Subcutaneous adipose tissue (tissue), 4 donors: ENCODE data around the gene NEGR1. TPM values are rescaled to one million over a fixed set of nuclear protein-coding genes. Genes with fewer than 3 reads are reported as not detected.

Experiments
- total RNA-seq, 4 donors: library from RNA; depleted of rRNA; stranded (reverse); fragments of >200 nt; gene quantifications; one replicate each; pipeline ENCODE4 v1.1.0, GENCODE V29; 2016
- TF ChIP-seq, protein P1 (sequence below): fragments of 450-650 bp; IDR thresholded peaks from one replicate; pipeline ENCODE4 v1.5.1; 2016; ENCODE audit warnings: low read depth, mild to moderate bottlenecking, control low read depth, antibody characterized with exemption, moderate library complexity

NEGR1 gene
- total RNA-seq, 4 donors from 2014 or later, result 18.6 to 42.9 (median 35.3) TPM

DNA sequence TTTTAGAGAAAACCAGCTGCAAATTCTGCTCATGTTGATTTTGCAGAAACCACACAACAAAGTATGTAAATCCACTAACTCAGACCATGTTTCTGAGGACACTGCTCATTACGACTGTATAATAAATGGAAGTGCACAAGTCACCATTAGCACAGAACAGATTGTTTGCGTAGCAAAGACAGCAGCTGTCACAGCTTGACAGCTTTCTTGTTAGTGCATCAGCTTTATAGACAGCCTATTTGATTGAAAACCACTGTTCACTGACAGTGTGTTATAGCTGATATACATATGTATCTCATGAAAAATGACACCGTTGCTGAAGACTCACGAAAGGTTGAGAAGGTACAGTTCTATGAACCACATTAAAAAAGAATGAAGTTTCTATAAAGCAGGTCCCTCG is 641.3 kb downstream of the NEGR1 start:
- TF ChIP-seq, protein P1, sequence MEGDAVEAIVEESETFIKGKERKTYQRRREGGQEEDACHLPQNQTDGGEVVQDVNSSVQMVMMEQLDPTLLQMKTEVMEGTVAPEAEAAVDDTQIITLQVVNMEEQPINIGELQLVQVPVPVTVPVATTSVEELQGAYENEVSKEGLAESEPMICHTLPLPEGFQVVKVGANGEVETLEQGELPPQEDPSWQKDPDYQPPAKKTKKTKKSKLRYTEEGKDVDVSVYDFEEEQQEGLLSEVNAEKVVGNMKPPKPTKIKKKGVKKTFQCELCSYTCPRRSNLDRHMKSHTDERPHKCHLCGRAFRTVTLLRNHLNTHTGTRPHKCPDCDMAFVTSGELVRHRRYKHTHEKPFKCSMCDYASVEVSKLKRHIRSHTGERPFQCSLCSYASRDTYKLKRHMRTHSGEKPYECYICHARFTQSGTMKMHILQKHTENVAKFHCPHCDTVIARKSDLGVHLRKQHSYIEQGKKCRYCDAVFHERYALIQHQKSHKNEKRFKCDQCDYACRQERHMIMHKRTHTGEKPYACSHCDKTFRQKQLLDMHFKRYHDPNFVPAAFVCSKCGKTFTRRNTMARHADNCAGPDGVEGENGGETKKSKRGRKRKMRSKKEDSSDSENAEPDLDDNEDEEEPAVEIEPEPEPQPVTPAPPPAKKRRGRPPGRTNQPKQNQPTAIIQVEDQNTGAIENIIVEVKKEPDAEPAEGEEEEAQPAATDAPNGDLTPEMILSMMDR, result no peak

DNA sequence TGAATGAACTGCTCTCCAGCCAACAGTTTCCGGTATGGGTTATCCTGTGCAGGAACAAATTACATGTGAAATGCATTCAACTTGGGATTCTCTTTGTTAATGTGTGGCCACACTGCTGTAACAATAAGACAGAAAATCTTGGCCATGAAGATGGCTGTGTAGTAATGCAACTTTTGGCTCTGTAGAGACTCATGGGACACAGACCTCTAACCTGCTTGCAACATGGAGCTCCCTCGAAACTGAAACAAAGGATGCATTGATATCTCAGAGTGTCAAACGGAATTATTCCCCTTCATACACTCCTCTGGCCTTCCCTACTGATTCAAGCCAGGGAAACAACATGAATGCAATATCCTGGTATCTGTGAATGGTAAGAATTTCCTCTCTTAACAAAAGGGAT is 642.2 kb downstream of the NEGR1 start:
- TF ChIP-seq, protein P1, result no peak

DNA sequence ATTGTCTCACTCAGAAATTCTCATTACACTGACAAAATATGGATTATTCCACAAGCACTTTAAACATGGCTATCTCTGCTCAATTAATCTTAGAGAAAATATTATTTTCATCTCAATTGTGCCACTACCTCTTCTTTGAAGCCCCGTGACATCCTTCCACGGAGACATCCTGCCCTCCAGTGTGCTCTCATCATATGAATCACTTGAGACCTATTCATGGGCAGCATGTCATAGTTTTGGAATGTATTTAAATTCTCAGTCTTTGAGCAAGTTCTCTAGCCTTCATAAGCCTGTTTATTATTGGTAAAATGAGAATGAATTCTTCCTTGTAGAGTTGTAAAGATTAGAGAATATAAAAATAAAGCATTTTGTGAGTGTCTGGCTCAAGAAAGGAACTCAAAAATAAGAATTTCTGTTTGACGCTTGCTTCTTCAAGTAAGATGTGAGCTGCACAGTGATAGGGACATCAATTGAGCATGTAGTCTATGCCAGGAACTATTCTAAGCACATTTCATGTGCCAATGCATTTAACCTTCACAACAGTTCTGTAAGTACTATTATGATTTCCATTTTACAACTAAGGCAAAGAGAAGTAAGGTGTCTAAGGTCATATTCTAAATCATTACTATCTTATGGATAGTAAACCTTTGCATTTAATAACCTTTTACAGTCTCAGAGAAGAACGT is 644.1 kb downstream of the NEGR1 start:
- TF ChIP-seq, protein P1, result no peak

DNA sequence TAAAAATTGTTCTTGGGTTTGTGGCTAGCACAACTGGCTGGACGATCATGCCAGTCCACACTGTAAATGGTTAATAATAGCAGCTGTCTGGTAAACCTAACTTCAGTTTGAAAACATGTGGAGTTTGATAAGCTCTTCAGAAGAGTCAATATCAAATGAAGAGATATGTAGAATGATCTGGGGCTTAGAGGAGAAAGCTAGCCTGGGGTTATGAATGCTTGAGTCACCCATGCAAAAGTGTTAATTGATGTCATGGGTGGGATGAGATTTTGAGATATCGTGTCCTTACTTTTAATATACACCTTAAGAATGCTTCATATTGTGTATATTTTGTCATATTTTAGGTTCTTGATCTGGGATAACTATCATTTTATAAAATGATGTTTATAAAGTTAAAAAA is 646.8 kb downstream of the NEGR1 start:
- TF ChIP-seq, protein P1, result no peak

DNA sequence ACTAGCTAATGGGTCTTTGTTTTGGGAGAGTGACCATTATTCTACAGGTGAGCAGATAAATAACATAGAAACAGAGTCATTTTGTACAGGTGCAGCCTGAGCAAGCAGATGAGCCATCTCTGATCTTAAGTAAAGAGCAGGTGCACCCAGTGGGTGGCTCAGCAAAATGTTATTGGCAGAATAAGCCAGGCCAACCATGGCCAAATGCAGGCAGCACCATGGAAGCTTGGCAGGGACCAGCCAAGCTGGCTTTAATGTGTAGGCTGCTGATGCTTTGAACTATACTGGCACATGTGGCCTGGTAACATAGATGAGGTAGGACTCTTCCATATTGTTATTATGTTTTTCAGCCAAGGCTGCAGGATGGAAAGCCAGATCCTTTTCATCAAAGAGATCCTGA is 648.2 kb downstream of the NEGR1 start:
- TF ChIP-seq, protein P1, result no peak

DNA sequence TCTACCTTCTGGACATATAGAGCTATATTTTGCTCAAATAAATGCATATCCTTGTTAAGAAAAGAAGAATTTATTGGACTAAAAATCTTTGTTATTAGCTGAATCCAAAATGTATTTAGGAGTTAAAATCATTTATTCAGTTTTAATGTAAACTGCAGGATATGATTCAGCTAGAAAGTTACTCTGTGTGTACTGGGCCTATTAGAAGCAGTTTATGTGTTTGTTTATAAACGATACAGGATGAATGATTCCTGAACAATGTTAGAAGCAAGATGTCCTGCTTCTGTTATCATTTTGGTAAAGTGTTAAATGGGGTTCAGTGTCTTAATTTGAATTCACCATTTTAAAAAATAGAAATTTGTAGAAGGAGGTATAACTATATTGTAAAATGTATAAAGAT is 652.3 kb downstream of the NEGR1 start:
- TF ChIP-seq, protein P1, result no peak

DNA sequence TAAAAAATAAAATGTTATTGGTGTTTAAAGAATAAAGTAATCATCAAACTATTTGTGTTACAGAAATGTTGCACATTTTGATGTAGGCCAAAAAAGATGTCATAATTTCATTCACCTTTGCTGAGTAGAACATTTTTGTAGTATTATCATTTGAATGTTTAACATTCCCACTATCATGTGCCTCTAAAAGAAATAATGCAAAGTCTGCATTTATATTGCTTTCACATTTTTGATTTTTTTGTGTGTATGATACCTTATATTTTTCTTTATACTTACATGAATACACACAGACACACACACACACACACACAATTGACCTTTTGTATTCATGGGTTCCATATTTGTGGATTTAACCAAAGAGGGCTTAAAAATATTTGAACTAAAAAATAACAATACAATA is 657.3 kb downstream of the NEGR1 start:
- TF ChIP-seq, protein P1, result no peak
